GM12878 (cell line): Measurements from ENCODE around the gene FNIP1. TPM values are rescaled to one million over a fixed set of nuclear protein-coding genes. Genes with fewer than 3 reads are reported as not detected.

ENCODE experiments used
- ASH2L ChIP-seq: fragments of 300-600, 200-600 bp; sonication (generic); IDR thresholded peaks from 2 replicates; pipeline ENCODE4 v1.6.1; 2017; ENCODE audit warnings: low read depth, mild to moderate bottlenecking, borderline replicate concordance
- CBX5 ChIP-seq: sonication (generic); IDR thresholded peaks from 2 replicates; pipeline ENCODE4 v1.6.1; 2016; ENCODE audit warnings: low read depth, moderate library complexity, mild to moderate bottlenecking, inconsistent platforms
- CEBPB ChIP-seq, 2 experiments: fragments of 150-350 bp in 1 of 2; IDR thresholded peaks; 2 replicates each; pipeline ENCODE4 v1.6.1; 2012 to 2014; ENCODE audit warnings: low read depth in 2 of 2, low read length in 2 of 2, borderline replicate concordance in 1 of 2, inconsistent platforms in 1 of 2
- EED ChIP-seq: sonication (generic); IDR thresholded peaks from 2 replicates; pipeline ENCODE4 v1.6.1; 2016; ENCODE audit warnings: antibody characterized with exemption, low read depth
- ESRRA ChIP-seq: IDR thresholded peaks from 2 replicates; pipeline ENCODE4 v1.6.1; 2012; ENCODE audit warnings: mild to moderate bottlenecking, low read length, improper control_type of control experiment
- HDAC6 ChIP-seq: fragments of 200-600 bp; sonication (generic); IDR thresholded peaks from one replicate; pipeline ENCODE4 v1.8.0; 2017; ENCODE audit warnings: antibody characterized with exemption; ENCODE audit not compliant: unreplicated experiment
- IKZF1 ChIP-seq: fragments of 450-650 bp; conservative IDR thresholded peaks from 2 replicates; pipeline ENCODE4 v1.6.1; 2017; ENCODE audit warnings: antibody characterized with exemption, mild to moderate bottlenecking
- IRF5 ChIP-seq: fragments of 450-650 bp; IDR thresholded peaks from 2 replicates; pipeline ENCODE4 v1.6.1; 2017; ENCODE audit warnings: borderline replicate concordance
- KLF5 ChIP-seq: fragments of 450-650 bp; IDR thresholded peaks from 2 replicates; pipeline ENCODE4 v1.6.1; 2014; ENCODE audit warnings: mild to moderate bottlenecking; ENCODE audit not compliant: partially characterized antibody
- NKRF ChIP-seq: fragments of 450-650 bp; conservative IDR thresholded peaks from 2 replicates; pipeline ENCODE4 v1.6.1; 2017; ENCODE audit warnings: mild to moderate bottlenecking, moderate library complexity
- NR2C1 ChIP-seq: fragments of 450-650 bp; IDR thresholded peaks from 2 replicates; pipeline ENCODE4 v1.6.1; 2017; ENCODE audit warnings: antibody characterized with exemption, mild to moderate bottlenecking, moderate library complexity
- NR2C2 ChIP-seq: IDR thresholded peaks from 2 replicates; pipeline ENCODE4 v1.6.1; 2011; ENCODE audit warnings: borderline replicate concordance, low read depth; ENCODE audit not compliant: control insufficient read depth, insufficient read length
- RB1 ChIP-seq: fragments of 450-650 bp; formaldehyde crosslinking; IDR thresholded peaks from 2 replicates; pipeline ENCODE4 v1.6.1; 2017; ENCODE audit warnings: mild to moderate bottlenecking, borderline replicate concordance
- RCOR1 ChIP-seq: conservative IDR thresholded peaks from 2 replicates; pipeline ENCODE4 v1.6.1; 2012; ENCODE audit warnings: low read depth, low read length, improper control_type of control experiment
- RUNX3 ChIP-seq: IDR thresholded peaks from 2 replicates; pipeline ENCODE4 v1.6.1; 2012; ENCODE audit warnings: low read length, inconsistent platforms
- TCF12 ChIP-seq: IDR thresholded peaks from 2 replicates; pipeline ENCODE4 v1.6.1; 2011; ENCODE audit warnings: low read depth, mild to moderate bottlenecking, low read length
- WRNIP1 ChIP-seq: IDR thresholded peaks from 2 replicates; pipeline ENCODE4 v1.6.1; 2011; ENCODE audit warnings: low read depth, low read length, improper control_type of control experiment, borderline replicate concordance
- ZBED1 ChIP-seq: IDR thresholded peaks from 2 replicates; pipeline ENCODE4 v1.6.1; 2016; ENCODE audit warnings: borderline replicate concordance
- ZBTB4 ChIP-seq: fragments of 450-650 bp; formaldehyde crosslinking; IDR thresholded peaks from 2 replicates; pipeline ENCODE4 v1.4.0; 2022; ENCODE audit warnings: mild to moderate bottlenecking, moderate library complexity
- ZNF592 ChIP-seq: fragments of 450-650 bp; IDR thresholded peaks from 2 replicates; pipeline ENCODE4 v1.6.1; 2017; ENCODE audit warnings: mild to moderate bottlenecking, moderate library complexity
- polyA plus RNA-seq, 11 experiments: library from polyadenylated mRNA; depleted of rRNA in 4 of 11; unstranded in 6 of 11; stranded (reverse) in 5 of 11; fragments of >200 nt; fragmentation: Nextera tagmentation in 4 of 11; fragmentation: Illumina TruSeq in 1 of 11; extraction: Ambion mirVana in 4 of 11; extraction: Trizol in 1 of 11; gene quantifications; 1 replicate in 1 of 11; 2 replicates in 10 of 11; pipeline versions ENCODE4 v1.2.1 to v1.2.3, GENCODE V29; 2011 to 2016; ENCODE audit warnings: inconsistent platforms in 2 of 11, missing spikeins in 2 of 11, low read depth in 1 of 11
- total RNA-seq, 4 experiments: library from RNA; depleted of rRNA in 3 of 4; stranded (reverse); fragments of >200 nt in 3 of 4; fragmentation: Illumina TruSeq in 1 of 4; extraction: Trizol in 1 of 4; gene quantifications; 2 replicates each; pipeline versions ENCODE4 v1.2.1 to v1.2.3, GENCODE V29; 2013 to 2021

Gene FNIP1
- total and polyA plus RNA-seq, 10 of the 15 experiments (the other 5 are each of a cell fraction or from before 2014, with no cell fraction given), result 4.3 to 18.0 (median 14.0) TPM

- TF ChIP-seq NKRF, result peak; percentile 96
- TF ChIP-seq RUNX3, result peak; percentile 85
- TF ChIP-seq CEBPB (IDR thresholded peaks at IDR 0.05; ENCODE audit: borderline replicate concordance in 1 of 2, low read depth in 2 of 2, low read length in 2 of 2), result no peak
- TF ChIP-seq RB1, result no peak; the same call in 1 of the 2 replicates
- TF ChIP-seq IKZF1, result peak; percentile 88
- no peak; the same call in 1 of the 2 replicates for TF ChIP-seq RCOR1
- peak; percentile 84 for TF ChIP-seq EED
- no peak for TF ChIP-seq NR2C1
- no peak for TF ChIP-seq ASH2L
- TF ChIP-seq IRF5, result no peak; the same call in 1 of the 2 replicates
- TF ChIP-seq KLF5, result no peak
- TF ChIP-seq HDAC6, result no peak
- TF ChIP-seq CBX5, result 0 out of 2 replicates have a peak, but pooled peaks have one; percentile 65
- no peak for TF ChIP-seq ZBTB4 (CRISPR knock-in tag)
- TF ChIP-seq TCF12, result peak; percentile 50; the same call in 1 of the 2 replicates
- no peak for TF ChIP-seq WRNIP1
- no peak for TF ChIP-seq ESRRA
- 0 out of 2 replicates have a peak, but pooled peaks have one; percentile 13 for TF ChIP-seq ZNF592
- peak; percentile 31; the same call in 1 of the 2 replicates for TF ChIP-seq ZBED1
- TF ChIP-seq NR2C2, result no peak
Observed at GRCh38 chr5:131634996-131635683, 161.7 kb downstream of the FNIP1 start, which contains the start of gene RAPGEF6 (continued).
